HepG2 (cell line): ENCODE data around the gene NOL8. TPM values are rescaled to one million over a fixed set of nuclear protein-coding genes. Genes with fewer than 3 reads are reported as not detected.
A peak's percentile ranks its signal among the peaks of the same experiment; 100 is the strongest.

Experiments
- ARID2 ChIP-seq: sonication (generic); formaldehyde crosslinking; IDR thresholded peaks from 2 replicates; pipeline ENCODE4 v1.8.1; 2022; ENCODE audit warnings: mild to moderate bottlenecking, missing genetic modification reagents, borderline replicate concordance
- CBX1 ChIP-seq: IDR thresholded peaks from one replicate; pipeline ENCODE4 v1.6.1; 2016; ENCODE audit warnings: antibody characterized with exemption, low read depth
- FOSL1 ChIP-seq: sonication (generic); formaldehyde crosslinking; IDR thresholded peaks from 2 replicates; pipeline ENCODE4 v1.9.0; 2021; ENCODE audit warnings: missing genetic modification reagents, borderline replicate concordance
- FOXK2 ChIP-seq: fragments of 450-650 bp; IDR thresholded peaks from 2 replicates; pipeline ENCODE4 v1.6.1; 2016
- HES4 ChIP-seq: sonication (generic); formaldehyde crosslinking; IDR thresholded peaks from 2 replicates; pipeline ENCODE4 v1.9.0; 2021; ENCODE audit warnings: mild to moderate bottlenecking, missing genetic modification reagents, borderline replicate concordance
- HNRNPH1 ChIP-seq: fragments of 200-400 bp; formaldehyde crosslinking; optimal IDR thresholded peaks from 2 replicates; pipeline ENCODE3; 2017; ENCODE audit warnings: mild to moderate bottlenecking, low read depth, low read length
- HNRNPLL ChIP-seq: fragments of 200-400 bp; formaldehyde crosslinking; IDR thresholded peaks from 2 replicates; pipeline ENCODE4 v1.6.1; 2017; ENCODE audit warnings: mild to moderate bottlenecking, low read depth, low read length; ENCODE audit not compliant: poor library complexity, severe bottlenecking
- JARID2 ChIP-seq: sonication (generic); formaldehyde crosslinking; IDR thresholded peaks from 2 replicates; pipeline ENCODE4 v1.8.1; 2023; ENCODE audit warnings: missing genetic modification reagents, inconsistent platforms; ENCODE audit not compliant: insufficient replicate concordance
- KMT2A ChIP-seq: sonication (generic); formaldehyde crosslinking; IDR thresholded peaks from 2 replicates; pipeline ENCODE4 v1.4.0; 2020; ENCODE audit warnings: missing genetic modification reagents
- MXI1 ChIP-seq: IDR thresholded peaks from 3 replicates; pipeline ENCODE4 v1.6.1; 2012; ENCODE audit warnings: low read depth, low read length, inconsistent platforms, borderline replicate concordance
- PHF5A ChIP-seq: IDR thresholded peaks from one replicate; pipeline ENCODE4 v1.6.1; 2018; ENCODE audit warnings: low read depth, missing genetic modification reagents; ENCODE audit not compliant: unreplicated experiment
- POLR2AphosphoS2 ChIP-seq: IDR thresholded peaks from 2 replicates; pipeline ENCODE4 v1.6.1; 2011; ENCODE audit warnings: low read depth, low read length, improper control_type of control experiment
- RCOR2 ChIP-seq: IDR thresholded peaks from 2 replicates; pipeline ENCODE4 v1.6.1; 2016; ENCODE audit warnings: missing biosample characterization, missing genetic modification reagents
- SOX6 ChIP-seq, 2 experiments: fragments of 450-650 bp in 1 of 2; sonication (generic) in 1 of 2; formaldehyde crosslinking in 1 of 2; IDR thresholded peaks; 2 replicates each; pipeline versions ENCODE4 v1.4.0 to v1.6.1; 2017 to 2020; ENCODE audit warnings: antibody characterized with exemption in 1 of 2, mild to moderate bottlenecking in 1 of 2, missing genetic modification reagents in 1 of 2
- SRSF1 ChIP-seq: fragments of 200-400 bp; formaldehyde crosslinking; optimal IDR thresholded peaks from 2 replicates; pipeline ENCODE3; 2017; ENCODE audit warnings: mild to moderate bottlenecking, low read depth, low read length, moderate library complexity
- STAT6 ChIP-seq: sonication (generic); formaldehyde crosslinking; IDR thresholded peaks from 2 replicates; pipeline ENCODE4 v1.4.0; 2020; ENCODE audit warnings: missing genetic modification reagents, mild to moderate bottlenecking, borderline replicate concordance
- TBX3 ChIP-seq: fragments of 450-650 bp; IDR thresholded peaks from 2 replicates; pipeline ENCODE4 v1.6.1; 2017; ENCODE audit warnings: antibody characterized with exemption, mild to moderate bottlenecking, inconsistent platforms, borderline replicate concordance
- ZNF317 ChIP-seq: sonication (generic); formaldehyde crosslinking; IDR thresholded peaks from 2 replicates; pipeline ENCODE4 v1.5.0; 2020; ENCODE audit warnings: mild to moderate bottlenecking, missing genetic modification reagents
- ZNF350 ChIP-seq: sonication (generic); formaldehyde crosslinking; IDR thresholded peaks from 2 replicates; pipeline ENCODE4 v1.4.0; 2020; ENCODE audit warnings: mild to moderate bottlenecking, low read depth, missing genetic modification reagents, borderline replicate concordance
- ZNF468 ChIP-seq: sonication (generic); formaldehyde crosslinking; IDR thresholded peaks from 2 replicates; pipeline ENCODE4 v1.8.0; 2022; ENCODE audit warnings: mild to moderate bottlenecking, moderate library complexity, missing genetic modification reagents
- ZNF530 ChIP-seq: sonication (generic); formaldehyde crosslinking; IDR thresholded peaks from 2 replicates; pipeline ENCODE4 v1.5.0; 2020; ENCODE audit warnings: low read depth, mild to moderate bottlenecking, missing genetic modification reagents
- ZNF589 ChIP-seq: sonication (generic); formaldehyde crosslinking; conservative IDR thresholded peaks from 2 replicates; pipeline ENCODE4 v1.8.0; 2022; ENCODE audit warnings: mild to moderate bottlenecking, moderate library complexity, missing genetic modification reagents
- ZNF816 ChIP-seq: sonication (generic); formaldehyde crosslinking; IDR thresholded peaks from 2 replicates; pipeline ENCODE4 v1.8.0; 2022; ENCODE audit warnings: missing genetic modification reagents, mild to moderate bottlenecking, borderline replicate concordance
- polyA plus RNA-seq, 8 experiments: library from polyadenylated mRNA; depleted of rRNA in 3 of 8; stranded (reverse) in 7 of 8; unstranded in 1 of 8; fragments of >200 nt; fragmentation: Illumina TruSeq in 4 of 8; extraction: Trizol in 4 of 8; gene quantifications; 2 replicates each; pipeline versions ENCODE4 v1.2.1 to v1.2.3, GENCODE V29; 2011 to 2016; ENCODE audit warnings: low read depth in 4 of 8, missing spikeins in 1 of 8, mixed read lengths in 1 of 8; ENCODE audit not compliant: insufficient read depth in 1 of 8
- total RNA-seq, 5 experiments: library from RNA; depleted of rRNA; stranded (reverse); fragments of >200 nt; fragmentation: Illumina TruSeq; extraction: Trizol; gene quantifications; 2 replicates each; pipeline ENCODE4 v1.2.3, GENCODE V29; 2016; ENCODE audit warnings: low read depth in 1 of 5
- TF ChIP-seq, protein P1 (sequence below): sonication (generic); formaldehyde crosslinking; IDR thresholded peaks from 2 replicates; pipeline ENCODE4; 2020; ENCODE audit warnings: missing genetic modification reagents, mild to moderate bottlenecking, borderline replicate concordance

The NOL8 gene
- total and polyA plus RNA-seq, 2 of the 13 experiments (the other 11 are each of a cell fraction or from before 2014, with no cell fraction given): 12.8 to 36.3 TPM

DNA sequence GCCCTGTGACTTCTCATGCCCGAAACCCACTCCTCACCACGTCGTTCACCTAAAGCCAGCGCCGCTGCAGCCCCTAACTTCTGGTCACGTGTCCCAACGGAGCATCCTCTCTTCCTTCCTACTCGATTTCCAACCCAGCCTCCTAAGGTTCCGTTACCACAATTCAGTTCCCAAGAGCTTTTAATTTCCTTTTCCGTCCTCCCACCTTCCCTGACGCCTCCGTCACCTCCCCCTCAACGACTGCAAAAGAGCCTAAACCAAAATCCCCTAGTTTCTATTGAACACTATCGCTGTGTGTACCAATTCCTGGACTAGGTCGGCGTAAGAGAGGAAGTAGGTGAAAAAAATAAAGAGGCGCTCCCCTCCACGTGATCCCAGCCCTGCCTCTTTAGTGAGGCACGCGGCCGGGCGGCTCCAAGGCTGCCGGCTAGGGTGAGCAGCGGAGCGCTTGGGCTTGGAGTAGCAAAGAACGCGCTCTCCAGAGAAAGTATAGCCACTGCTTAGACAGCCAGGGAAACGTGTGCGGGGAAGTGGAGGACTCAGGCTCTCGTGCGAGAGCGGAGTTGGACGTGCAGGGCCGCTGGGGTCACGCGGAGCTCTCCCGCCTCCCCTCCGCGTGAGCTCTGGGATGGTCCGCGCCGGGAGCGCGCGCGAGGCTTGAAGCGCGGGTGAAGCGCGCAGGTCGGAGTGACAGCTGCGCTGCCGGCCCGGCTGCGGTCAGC lies at the start of gene NOL8, which contains the start of gene CENPP (continued):
- TF ChIP-seq CBX1 (no peak), ARID2 (no peak), HES4 (CRISPR knock-in tag) (0 out of 2 replicates have a peak, but pooled peaks have one; percentile 54), ZNF350 (CRISPR knock-in tag) (peak; percentile 91), PHF5A (CRISPR knock-in tag) (peak; percentile 46), RCOR2 (CRISPR knock-in tag) (no peak), ZNF816 (CRISPR knock-in tag) (no peak), KMT2A (CRISPR knock-in tag) (peak; percentile 94), STAT6 (CRISPR knock-in tag) (peak; percentile 75; the same call in 1 of the 2 replicates), ZNF589 (CRISPR knock-in tag) (peak; percentile 81; the same call in 1 of the 2 replicates), SRSF1 (no peak), HNRNPLL (peak; percentile 85), SOX6 (IDR thresholded peaks at IDR 0.05) (no peak), SOX6 (CRISPR knock-in tag; IDR thresholded peaks at IDR 0.05) (peak; percentile 73), ZNF468 (0 out of 2 replicates have a peak, but pooled peaks have one; percentile 22), MXI1 (peak; percentile 98), ZNF317 (CRISPR knock-in tag) (peak; percentile 80), FOSL1 (CRISPR knock-in tag) (no peak), TBX3 (peak; percentile 49; the same call in 1 of the 2 replicates), JARID2 (CRISPR knock-in tag) (no peak), FOXK2 (peak; percentile 99), HNRNPH1 (no peak), POLR2AphosphoS2 (no peak), ZNF530 (CRISPR knock-in tag) (no peak)
- TF ChIP-seq, protein P1, sequence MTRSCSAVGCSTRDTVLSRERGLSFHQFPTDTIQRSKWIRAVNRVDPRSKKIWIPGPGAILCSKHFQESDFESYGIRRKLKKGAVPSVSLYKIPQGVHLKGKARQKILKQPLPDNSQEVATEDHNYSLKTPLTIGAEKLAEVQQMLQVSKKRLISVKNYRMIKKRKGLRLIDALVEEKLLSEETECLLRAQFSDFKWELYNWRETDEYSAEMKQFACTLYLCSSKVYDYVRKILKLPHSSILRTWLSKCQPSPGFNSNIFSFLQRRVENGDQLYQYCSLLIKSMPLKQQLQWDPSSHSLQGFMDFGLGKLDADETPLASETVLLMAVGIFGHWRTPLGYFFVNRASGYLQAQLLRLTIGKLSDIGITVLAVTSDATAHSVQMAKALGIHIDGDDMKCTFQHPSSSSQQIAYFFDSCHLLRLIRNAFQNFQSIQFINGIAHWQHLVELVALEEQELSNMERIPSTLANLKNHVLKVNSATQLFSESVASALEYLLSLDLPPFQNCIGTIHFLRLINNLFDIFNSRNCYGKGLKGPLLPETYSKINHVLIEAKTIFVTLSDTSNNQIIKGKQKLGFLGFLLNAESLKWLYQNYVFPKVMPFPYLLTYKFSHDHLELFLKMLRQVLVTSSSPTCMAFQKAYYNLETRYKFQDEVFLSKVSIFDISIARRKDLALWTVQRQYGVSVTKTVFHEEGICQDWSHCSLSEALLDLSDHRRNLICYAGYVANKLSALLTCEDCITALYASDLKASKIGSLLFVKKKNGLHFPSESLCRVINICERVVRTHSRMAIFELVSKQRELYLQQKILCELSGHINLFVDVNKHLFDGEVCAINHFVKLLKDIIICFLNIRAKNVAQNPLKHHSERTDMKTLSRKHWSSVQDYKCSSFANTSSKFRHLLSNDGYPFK: peak; percentile 98
